Nephron (organoid): ENCODE data around the gene FBXL7.
A peak's percentile ranks its signal among the peaks of the same experiment; 100 is the strongest.

ENCODE experiments used
- H3K27ac Mint-ChIP-seq, 3 experiments: 2 replicates each; pipeline ENCODE4 v1.8.0; 2020; ENCODE audit warnings: mixed read lengths in 3 of 3, mild to moderate bottlenecking in 2 of 3, moderate library complexity in 1 of 3
- H3K27me3 Mint-ChIP-seq: 2 replicates; pipeline ENCODE4 v1.8.0; 2021; ENCODE audit warnings: low read depth, mild to moderate bottlenecking, moderate library complexity, mixed read lengths
- H3K36me3 Mint-ChIP-seq: 2 replicates; pipeline ENCODE4 v1.8.0; 2020; ENCODE audit warnings: low read depth, mixed read lengths
- H3K4me1 Mint-ChIP-seq: 2 replicates; pipeline ENCODE4 v1.8.0; 2020; ENCODE audit warnings: mixed read lengths
- H3K4me3 Mint-ChIP-seq, 3 experiments: 2 replicates each; pipeline ENCODE4 v1.8.0; 2020; ENCODE audit warnings: mild to moderate bottlenecking in 3 of 3, mixed read lengths in 3 of 3, moderate library complexity in 2 of 3
- H3K9me3 Mint-ChIP-seq: 2 replicates; pipeline ENCODE4 v1.8.0; 2020; ENCODE audit warnings: mixed read lengths
- CTCF ChIP-seq, 3 experiments: fragments of 200-600 bp; sonication (generic); IDR thresholded peaks; one replicate each; pipeline ENCODE4 v1.5.0; 2021; ENCODE audit warnings: antibody characterized with exemption in 3 of 3; ENCODE audit not compliant: unreplicated experiment in 3 of 3

Gene FBXL7

GRCh38 chr5:15948190-15948589, 448.2 kb downstream of the FBXL7 start:
- peak overlapping the region in 2 of 3 experiments; percentile 13 to 48 for H3K27ac Mint-ChIP-seq
- peaks cover 40% of the 10 kb centered on the region for H3K36me3 Mint-ChIP-seq
- no peaks in the 10 kb centered on the region for H3K27me3 Mint-ChIP-seq
- H3K9me3 Mint-ChIP-seq, result peaks cover 2% of the 10 kb centered on the region
- no peak overlapping the region for H3K4me3 Mint-ChIP-seq
- peaks cover 17% of the 10 kb centered on the region for H3K4me1 Mint-ChIP-seq
- peak in 1 of 3 experiments; percentile 14 for TF ChIP-seq CTCF (IDR thresholded peaks at IDR 0.05; ENCODE audit: unreplicated experiment in 3 of 3)

GRCh38 chr5:15951126-15951525, 451.1 kb downstream of the FBXL7 start:
- H3K9me3 Mint-ChIP-seq, result peaks cover 2% of the 10 kb centered on the region
- H3K36me3 Mint-ChIP-seq, result peaks cover 37% of the 10 kb centered on the region
- no peak for TF ChIP-seq CTCF (IDR thresholded peaks at IDR 0.05; ENCODE audit: unreplicated experiment in 3 of 3)
- no peaks in the 10 kb centered on the region for H3K27me3 Mint-ChIP-seq
- peaks cover 17% of the 10 kb centered on the region for H3K4me1 Mint-ChIP-seq
- H3K27ac Mint-ChIP-seq, result no peak overlapping the region
- H3K4me3 Mint-ChIP-seq, result no peak overlapping the region

GRCh38 chr5:15951550-15951949, 451.6 kb downstream of the FBXL7 start:
- H3K36me3 Mint-ChIP-seq, result peaks cover 37% of the 10 kb centered on the region
- TF ChIP-seq CTCF (IDR thresholded peaks at IDR 0.05; ENCODE audit: unreplicated experiment in 3 of 3), result no peak
- no peak overlapping the region for H3K27ac Mint-ChIP-seq
- peaks cover 2% of the 10 kb centered on the region for H3K9me3 Mint-ChIP-seq
- peaks cover 17% of the 10 kb centered on the region for H3K4me1 Mint-ChIP-seq
- H3K27me3 Mint-ChIP-seq, result no peaks in the 10 kb centered on the region
- H3K4me3 Mint-ChIP-seq, result no peak overlapping the region

DNA sequence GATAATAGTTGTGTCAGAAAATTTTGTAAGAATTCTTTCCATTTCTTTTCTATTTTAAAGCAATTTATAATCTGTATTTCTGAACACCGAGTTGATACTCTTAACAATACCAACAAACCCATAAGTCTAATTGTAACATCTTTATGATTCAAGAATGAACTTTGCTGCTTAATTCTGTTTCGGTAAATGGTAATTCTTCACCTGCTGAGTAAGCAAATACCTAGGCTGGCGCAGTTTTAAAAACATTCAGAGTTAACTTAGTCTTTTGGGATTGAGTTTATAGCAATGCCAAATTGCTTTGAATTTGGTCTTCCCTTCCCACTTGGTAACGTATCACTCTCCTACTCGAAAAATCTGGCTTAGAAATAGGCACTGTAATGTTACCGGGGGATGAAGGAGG, 456.6 kb downstream of the FBXL7 start:
- no peak overlapping the region for H3K4me3 Mint-ChIP-seq
- H3K4me1 Mint-ChIP-seq, result peaks cover 7% of the 10 kb centered on the region
- H3K9me3 Mint-ChIP-seq, result no peaks in the 10 kb centered on the region
- TF ChIP-seq CTCF (IDR thresholded peaks at IDR 0.05; ENCODE audit: unreplicated experiment in 3 of 3), result no peak
- peaks cover 18% of the 10 kb centered on the region for H3K36me3 Mint-ChIP-seq
- H3K27ac Mint-ChIP-seq, result no peak overlapping the region
- H3K27me3 Mint-ChIP-seq, result no peaks in the 10 kb centered on the region

- H3K4me1 Mint-ChIP-seq, result peaks cover 7% of the 10 kb centered on the region
- no peaks in the 10 kb centered on the region for H3K9me3 Mint-ChIP-seq
- no peaks in the 10 kb centered on the region for H3K27me3 Mint-ChIP-seq
- H3K4me3 Mint-ChIP-seq, result no peak overlapping the region
- no peak overlapping the region for H3K27ac Mint-ChIP-seq
- H3K36me3 Mint-ChIP-seq, result peaks cover 16% of the 10 kb centered on the region
- no peak for TF ChIP-seq CTCF (IDR thresholded peaks at IDR 0.05; ENCODE audit: unreplicated experiment in 3 of 3)
Observed at GRCh38 chr5:15957124-15957523, 457.1 kb downstream of the FBXL7 start.

DNA sequence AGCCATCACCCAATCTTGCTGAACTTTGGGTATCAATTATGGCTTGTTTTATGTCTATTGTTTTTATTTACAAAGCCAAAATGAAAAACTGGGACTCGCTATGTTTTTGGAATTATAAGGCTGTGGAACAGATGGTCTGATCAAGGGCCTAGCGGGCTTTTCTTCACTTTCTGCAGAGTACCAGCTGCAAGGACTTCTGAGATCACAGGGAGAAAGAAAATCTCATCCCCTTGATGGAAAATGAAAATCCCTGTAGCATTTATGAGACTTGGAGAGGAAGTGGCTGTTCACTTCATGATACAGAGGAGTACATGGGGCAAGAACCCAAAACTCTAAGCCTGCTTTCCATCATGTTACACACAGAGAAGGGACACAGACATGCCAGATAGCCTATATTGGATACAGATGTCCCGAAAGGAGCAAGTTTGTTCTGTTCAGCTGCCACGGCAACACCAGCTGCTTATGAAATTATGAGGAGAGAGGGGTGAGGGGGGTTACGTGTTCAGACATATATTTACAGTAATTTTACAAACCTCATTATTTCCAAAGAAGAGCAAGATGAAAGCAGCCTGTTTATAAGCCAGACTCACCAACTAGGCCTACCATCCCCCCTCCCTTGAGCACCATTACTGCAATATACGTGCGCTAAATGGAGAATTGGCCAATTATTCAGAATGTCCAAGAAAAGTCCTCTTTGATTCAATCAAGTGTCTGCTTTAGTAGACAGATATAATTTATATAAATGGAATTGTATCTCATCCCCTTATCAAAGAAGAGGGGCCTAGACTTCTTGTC, 459.6 kb downstream of the FBXL7 start:
- H3K36me3 Mint-ChIP-seq, result peaks cover 4% of the 10 kb centered on the region
- H3K27me3 Mint-ChIP-seq, result no peaks in the 10 kb centered on the region
- peaks cover 7% of the 10 kb centered on the region for H3K4me1 Mint-ChIP-seq
- H3K9me3 Mint-ChIP-seq, result no peaks in the 10 kb centered on the region
- no peak overlapping the region for H3K4me3 Mint-ChIP-seq
- no peak for TF ChIP-seq CTCF (IDR thresholded peaks at IDR 0.05; ENCODE audit: unreplicated experiment in 3 of 3)
- H3K27ac Mint-ChIP-seq, result peak overlapping the region; percentile 2 to 58 (median 48)
